OCI-LY3 (cell line): Measurements from ENCODE around the gene NT5DC1.

ENCODE experiments used
- H2AFZ ChIP-seq: fragments of 200-600, 300-600 bp; shearing (Covaris generic); 2 replicates; pipeline ENCODE4 v1.6.0; 2014; ENCODE audit warnings: antibody characterized with exemption, low read depth, low read length
- H3K27ac ChIP-seq: fragments of 200-600, 300-600 bp; sonication (generic); 2 replicates; pipeline ENCODE4 v1.5.1; 2014; ENCODE audit warnings: mild to moderate bottlenecking, low read length, moderate library complexity, mixed read lengths
- H3K27me3 ChIP-seq: fragments of 200-600, 300-600 bp; sonication (generic); 2 replicates; pipeline ENCODE4 v1.6.1; 2014; ENCODE audit warnings: low read depth, low read length, mixed read lengths
- H3K36me3 ChIP-seq: fragments of 200-600, 300-600 bp; sonication (generic); replicated peaks from 2 replicates; pipeline ENCODE3; 2014; ENCODE audit warnings: low read depth, low read length, mixed read lengths
- H3K4me1 ChIP-seq: fragments of 300-600, 200-600 bp; sonication (generic); 2 replicates; pipeline ENCODE4 v1.6.1; 2014; ENCODE audit warnings: low read length, mixed read lengths
- H3K4me2 ChIP-seq: fragments of 200-600, 300-600 bp; sonication (generic); 2 replicates; pipeline ENCODE4 v1.6.1; 2014; ENCODE audit warnings: low read length, mixed read lengths
- H3K4me3 ChIP-seq: fragments of 300-600, 200-600 bp; sonication (generic); 2 replicates; pipeline ENCODE4 v1.5.1; 2014; ENCODE audit warnings: antibody characterized with exemption, mild to moderate bottlenecking, low read length, moderate library complexity
- H3K79me2 ChIP-seq: fragments of 300-600, 200-600 bp; shearing (Covaris generic); 2 replicates; pipeline ENCODE4 v1.6.1; 2014; ENCODE audit warnings: mild to moderate bottlenecking, low read length, mixed read lengths
- H3K9ac ChIP-seq: fragments of 300-600, 200-600 bp; shearing (Covaris generic); 2 replicates; pipeline ENCODE4 v1.6.0; 2014; ENCODE audit warnings: mild to moderate bottlenecking, low read length, moderate library complexity
- H3K9me3 ChIP-seq: fragments of 200-600, 300-600 bp; shearing (Covaris generic); 2 replicates; pipeline ENCODE4 v1.6.1; 2014; ENCODE audit warnings: low read length, mixed read lengths; ENCODE audit not compliant: insufficient read depth
- H4K20me1 ChIP-seq: fragments of 200-600, 300-600 bp; sonication (generic); 2 replicates; pipeline ENCODE4 v1.6.1; 2016; ENCODE audit warnings: low read length, mixed read lengths; ENCODE audit not compliant: insufficient read depth
- EZH2phosphoT487 ChIP-seq: fragments of 200-600 bp; shearing (Covaris generic); IDR thresholded peaks from 2 replicates; pipeline ENCODE4 v1.6.1; 2018; ENCODE audit warnings: antibody characterized with exemption, mixed run types, low read depth
- TF ChIP-seq, protein P1 (sequence below): fragments of 200-600, 300-600 bp; sonication (generic); IDR thresholded peaks from 2 replicates; pipeline ENCODE4 v1.5.1; 2014; ENCODE audit warnings: antibody characterized with exemption, low read length, low read depth

The NT5DC1 gene

DNA sequence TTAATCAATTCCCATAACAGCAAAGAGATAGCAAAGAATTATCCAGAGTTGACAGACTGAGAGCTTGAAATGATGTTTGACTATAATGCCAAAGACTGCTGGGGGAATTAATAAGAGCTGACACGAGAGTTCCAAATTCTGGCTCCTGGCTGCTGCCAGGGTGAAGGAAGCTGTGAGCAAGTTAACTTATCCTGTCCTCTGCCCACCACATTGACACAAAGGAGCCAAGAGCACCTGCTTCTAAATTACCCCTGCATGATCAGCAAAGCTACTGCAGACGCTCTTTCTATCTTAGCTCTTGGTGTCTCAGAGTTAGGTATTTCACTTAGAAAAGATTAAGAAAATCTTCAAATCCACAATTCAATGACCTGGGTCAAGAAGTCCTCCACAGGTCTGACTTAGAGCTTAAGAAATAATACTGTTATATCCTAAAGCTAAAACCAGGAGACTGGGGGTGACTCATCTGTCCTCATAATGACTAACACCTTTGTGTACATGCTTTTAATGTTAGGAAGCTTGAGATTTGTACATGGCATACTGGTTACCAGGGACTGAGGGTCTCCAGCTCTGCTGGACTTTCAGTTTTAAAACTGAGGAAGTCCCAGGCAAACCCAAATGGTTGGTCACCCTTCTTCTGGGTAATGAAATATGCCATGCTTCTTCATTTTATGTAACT lies 26.8 kb upstream of the NT5DC1 start:
- Histone ChIP-seq H3K4me1 (0 out of 2 replicates have a peak, but pooled peaks cover 3% of the 10 kb centered on the region), H3K9me3 (no peaks in the 10 kb centered on the region), H3K4me3 (no peak overlapping the region), H3K9ac (no peak overlapping the region), H3K36me3 (no peaks in the 10 kb centered on the region), H3K27me3 (no peaks in the 10 kb centered on the region), H4K20me1 (no peaks in the 10 kb centered on the region), H3K27ac (no peak overlapping the region), H3K79me2 (no peaks in the 10 kb centered on the region), H2AFZ (no peak overlapping the region), H3K4me2 (no peak overlapping the region)
- TF ChIP-seq, protein P1, sequence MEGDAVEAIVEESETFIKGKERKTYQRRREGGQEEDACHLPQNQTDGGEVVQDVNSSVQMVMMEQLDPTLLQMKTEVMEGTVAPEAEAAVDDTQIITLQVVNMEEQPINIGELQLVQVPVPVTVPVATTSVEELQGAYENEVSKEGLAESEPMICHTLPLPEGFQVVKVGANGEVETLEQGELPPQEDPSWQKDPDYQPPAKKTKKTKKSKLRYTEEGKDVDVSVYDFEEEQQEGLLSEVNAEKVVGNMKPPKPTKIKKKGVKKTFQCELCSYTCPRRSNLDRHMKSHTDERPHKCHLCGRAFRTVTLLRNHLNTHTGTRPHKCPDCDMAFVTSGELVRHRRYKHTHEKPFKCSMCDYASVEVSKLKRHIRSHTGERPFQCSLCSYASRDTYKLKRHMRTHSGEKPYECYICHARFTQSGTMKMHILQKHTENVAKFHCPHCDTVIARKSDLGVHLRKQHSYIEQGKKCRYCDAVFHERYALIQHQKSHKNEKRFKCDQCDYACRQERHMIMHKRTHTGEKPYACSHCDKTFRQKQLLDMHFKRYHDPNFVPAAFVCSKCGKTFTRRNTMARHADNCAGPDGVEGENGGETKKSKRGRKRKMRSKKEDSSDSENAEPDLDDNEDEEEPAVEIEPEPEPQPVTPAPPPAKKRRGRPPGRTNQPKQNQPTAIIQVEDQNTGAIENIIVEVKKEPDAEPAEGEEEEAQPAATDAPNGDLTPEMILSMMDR: no peak
- no peak for TF ChIP-seq EZH2phosphoT487

- Histone ChIP-seq H3K4me2 (no peak overlapping the region), H3K79me2 (no peaks in the 10 kb centered on the region), H3K4me1 (0 out of 2 replicates have a peak, but pooled peaks cover 3% of the 10 kb centered on the region), H3K27ac (no peak overlapping the region), H3K9me3 (no peaks in the 10 kb centered on the region), H2AFZ (no peak overlapping the region), H4K20me1 (no peaks in the 10 kb centered on the region), H3K27me3 (no peaks in the 10 kb centered on the region), H3K9ac (no peak overlapping the region), H3K4me3 (no peak overlapping the region), H3K36me3 (no peaks in the 10 kb centered on the region)
- no peak for TF ChIP-seq EZH2phosphoT487
- TF ChIP-seq, protein P1: no peak
Observed at GRCh38 chr6:116074732-116075390, 25.8 kb upstream of the NT5DC1 start.

GRCh38 chr6:116078522-116078921 lies 22.1 kb upstream of the NT5DC1 start:
- no peak overlapping the region for H3K4me2 ChIP-seq
- TF ChIP-seq, protein P1: no peak
- no peak for TF ChIP-seq EZH2phosphoT487

GRCh38 chr6:116078945-116079344 lies 21.7 kb upstream of the NT5DC1 start:
- no peak for TF ChIP-seq EZH2phosphoT487
- TF ChIP-seq, protein P1: no peak
- Histone ChIP-seq H3K9ac (no peak overlapping the region), H3K4me1 (no peaks in the 10 kb centered on the region), H4K20me1 (no peaks in the 10 kb centered on the region), H3K27ac (no peak overlapping the region), H3K4me3 (no peak overlapping the region), H2AFZ (no peak overlapping the region), H3K79me2 (no peaks in the 10 kb centered on the region), H3K9me3 (no peaks in the 10 kb centered on the region), H3K27me3 (no peaks in the 10 kb centered on the region), H3K36me3 (no peaks in the 10 kb centered on the region), H3K4me2 (no peak overlapping the region)

More at GRCh38 chr6:116078522-116078921, 22.1 kb upstream of the NT5DC1 start:
- H3K9me3 ChIP-seq: no peaks in the 10 kb centered on the region
- no peak overlapping the region for H3K9ac ChIP-seq
- no peaks in the 10 kb centered on the region for H3K4me1 ChIP-seq
- H2AFZ ChIP-seq: no peak overlapping the region
- H4K20me1 ChIP-seq: no peaks in the 10 kb centered on the region
- no peak overlapping the region for H3K27ac ChIP-seq
- no peak overlapping the region for H3K4me3 ChIP-seq
- no peaks in the 10 kb centered on the region for H3K36me3 ChIP-seq
- no peaks in the 10 kb centered on the region for H3K27me3 ChIP-seq
- H3K79me2 ChIP-seq: no peaks in the 10 kb centered on the region
